K562 (cell line): ENCODE data around the gene SYNRG. TPM values are rescaled to one million over a fixed set of nuclear protein-coding genes. Genes with fewer than 3 reads are reported as not detected.
A peak's percentile ranks its signal among the peaks of the same experiment; 100 is the strongest.

Experiments
- ADNP ChIP-seq: fragments of 200-800 bp; sonication (Bioruptor generic); IDR thresholded peaks from 2 replicates; pipeline ENCODE4 v1.6.1; 2016; ENCODE audit warnings: missing genetic modification characterization, missing compliant biosample characterization
- ARID1B ChIP-seq: fragments of 450-650 bp; IDR thresholded peaks from 2 replicates; pipeline ENCODE4 v1.6.1; 2016; ENCODE audit warnings: antibody characterized with exemption, mild to moderate bottlenecking, inconsistent platforms
- CCAR2 ChIP-seq: fragments of 200-400 bp; formaldehyde crosslinking; IDR thresholded peaks from 2 replicates; pipeline ENCODE4 v1.6.1; 2017; ENCODE audit warnings: mild to moderate bottlenecking, low read depth, low read length
- CEBPG ChIP-seq, 3 experiments: fragments of 200-800 bp in 1 of 3; sonication (Bioruptor generic) in 1 of 3; sonication (generic) in 1 of 3; formaldehyde crosslinking in 1 of 3; IDR thresholded peaks in 2 of 3; conservative IDR thresholded peaks in 1 of 3; 2 replicates each; pipeline versions ENCODE4 v1.6.1 to v1.8.0; 2016 to 2022; ENCODE audit warnings: missing compliant biosample characterization in 2 of 3, missing genetic modification characterization in 2 of 3, mild to moderate bottlenecking in 1 of 3, missing genetic modification reagents in 1 of 3
- CHCHD3 ChIP-seq: fragments of 250-450 bp; sonication (Bioruptor Pico); IDR thresholded peaks from 2 replicates; pipeline ENCODE4 v2.1.2; 2022; ENCODE audit warnings: mild to moderate bottlenecking
- COPS2 ChIP-seq: fragments of 450-650 bp; conservative IDR thresholded peaks from 2 replicates; pipeline ENCODE4 v1.6.1; 2016; ENCODE audit warnings: mild to moderate bottlenecking, moderate library complexity
- CSDE1 ChIP-seq, 2 experiments: fragments of 450-650 bp; IDR thresholded peaks; 2 replicates each; pipeline ENCODE4 v1.6.1; 2016; ENCODE audit warnings: mild to moderate bottlenecking in 1 of 2
- E2F8 ChIP-seq: fragments of 450-650 bp; IDR thresholded peaks from 2 replicates; pipeline ENCODE4 v1.7.1; 2018; ENCODE audit warnings: mild to moderate bottlenecking, low read depth; ENCODE audit not compliant: partially characterized antibody
- ESRRB ChIP-seq: fragments of 250-450 bp; sonication (Bioruptor Pico); IDR thresholded peaks from 2 replicates; pipeline ENCODE4 v1.5.0; 2020; ENCODE audit warnings: mild to moderate bottlenecking, moderate library complexity, borderline replicate concordance
- HNRNPH1 ChIP-seq: fragments of 200-400 bp; formaldehyde crosslinking; optimal IDR thresholded peaks from 2 replicates; pipeline ENCODE3; 2017; ENCODE audit warnings: low read depth, mild to moderate bottlenecking, low read length, moderate library complexity
- HNRNPUL1 ChIP-seq: fragments of 200-400 bp; formaldehyde crosslinking; IDR thresholded peaks from 2 replicates; pipeline ENCODE4 v1.6.1; 2017; ENCODE audit warnings: low read length
- LEF1 ChIP-seq: fragments of 450-650 bp; IDR thresholded peaks from 2 replicates; pipeline ENCODE4 v1.6.1; 2016; ENCODE audit warnings: mild to moderate bottlenecking
- MBD2 ChIP-seq: sonication (generic); IDR thresholded peaks from 2 replicates; pipeline ENCODE4 v1.6.1; 2016; ENCODE audit warnings: low read depth, borderline replicate concordance
- MEF2D ChIP-seq: conservative IDR thresholded peaks from 2 replicates; pipeline ENCODE4 v1.6.1; 2016; ENCODE audit warnings: low read depth, missing genetic modification characterization, missing compliant biosample characterization
- RFX1 ChIP-seq: fragments of 450-650 bp; IDR thresholded peaks from 2 replicates; pipeline ENCODE4 v1.6.1; 2016; ENCODE audit warnings: mild to moderate bottlenecking, moderate library complexity
- SIN3B ChIP-seq: fragments of 450-650 bp; IDR thresholded peaks from 2 replicates; pipeline ENCODE4 v1.6.1; 2017; ENCODE audit warnings: low read depth, mild to moderate bottlenecking, moderate library complexity
- TAF7 ChIP-seq: fragments of 450-650 bp; IDR thresholded peaks from 2 replicates; pipeline ENCODE4 v1.6.1; 2016; ENCODE audit warnings: missing genetic modification characterization, missing compliant biosample characterization
- ZFX ChIP-seq: sonication (generic); formaldehyde crosslinking; IDR thresholded peaks from 2 replicates; pipeline ENCODE4 v1.8.0; 2022; ENCODE audit warnings: mild to moderate bottlenecking, missing genetic modification reagents, moderate library complexity
- ZNF3 ChIP-seq: fragments of 250-450 bp; sonication (Bioruptor Pico); IDR thresholded peaks from 2 replicates; pipeline ENCODE4 v1.5.0; 2021; ENCODE audit warnings: mild to moderate bottlenecking, moderate library complexity
- ZNF384 ChIP-seq: IDR thresholded peaks from 2 replicates; pipeline ENCODE4 v1.6.1; 2012; ENCODE audit warnings: low read depth, low read length, improper control_type of control experiment
- ZNF445 ChIP-seq: fragments of 250-450 bp; sonication (Bioruptor Pico); IDR thresholded peaks from 2 replicates; pipeline ENCODE4 v1.4.0; 2020; ENCODE audit warnings: low read depth, mild to moderate bottlenecking, moderate library complexity
- ZNF764 ChIP-seq: fragments of 250-450 bp; sonication (Bioruptor Pico); IDR thresholded peaks from 2 replicates; pipeline ENCODE4 v1.4.0; 2020; ENCODE audit warnings: low read depth, mild to moderate bottlenecking, moderate library complexity
- ZSCAN29 ChIP-seq: fragments of 450-650 bp; IDR thresholded peaks from 2 replicates; pipeline ENCODE4 v1.6.1; 2017
- polyA plus RNA-seq, 8 experiments: library from polyadenylated mRNA; depleted of rRNA in 4 of 8; stranded (reverse) in 5 of 8; unstranded in 3 of 8; fragments of >200 nt; fragmentation: Nextera tagmentation in 2 of 8; fragmentation: Illumina TruSeq in 1 of 8; extraction: Ambion mirVana in 2 of 8; extraction: Trizol in 1 of 8; gene quantifications; 2 replicates each; pipeline versions ENCODE4 v1.2.1 to v1.2.3, GENCODE V29; 2011 to 2014; ENCODE audit warnings: inconsistent platforms in 1 of 8, missing spikeins in 1 of 8
- total RNA-seq, 7 experiments: library from RNA; depleted of rRNA in 6 of 7; stranded (reverse); fragments of >200 nt in 6 of 7; fragmentation: Illumina TruSeq in 2 of 7; extraction: Trizol in 2 of 7; gene quantifications; 2 replicates each; pipeline versions ENCODE4 v1.2.1 to v1.2.3, GENCODE V29; 2011 to 2021; ENCODE audit warnings: low replicate concordance in 1 of 7
- TF ChIP-seq, protein P1 (sequence below): sonication (generic); formaldehyde crosslinking; IDR thresholded peaks from 2 replicates; pipeline ENCODE4 v1.5.0; 2020; ENCODE audit warnings: missing genetic modification reagents
- TF ChIP-seq, protein P2 (sequence below): fragments of 250-450 bp; sonication (Bioruptor Pico); IDR thresholded peaks from 2 replicates; pipeline ENCODE4 v1.8.0; 2022; ENCODE audit warnings: moderate library complexity, mild to moderate bottlenecking, inconsistent platforms

SYNRG gene
- total and polyA plus RNA-seq, 9 of the 15 experiments (the other 6 are each of a cell fraction or from before 2014, with no cell fraction given) = 2.9 to 28.2 (median 15.1) TPM

- no peak for TF ChIP-seq ZNF764 (CRISPR knock-in tag)
- no peak for TF ChIP-seq MEF2D (tag)
- TF ChIP-seq HNRNPUL1 = no peak
- TF ChIP-seq, protein P1, sequence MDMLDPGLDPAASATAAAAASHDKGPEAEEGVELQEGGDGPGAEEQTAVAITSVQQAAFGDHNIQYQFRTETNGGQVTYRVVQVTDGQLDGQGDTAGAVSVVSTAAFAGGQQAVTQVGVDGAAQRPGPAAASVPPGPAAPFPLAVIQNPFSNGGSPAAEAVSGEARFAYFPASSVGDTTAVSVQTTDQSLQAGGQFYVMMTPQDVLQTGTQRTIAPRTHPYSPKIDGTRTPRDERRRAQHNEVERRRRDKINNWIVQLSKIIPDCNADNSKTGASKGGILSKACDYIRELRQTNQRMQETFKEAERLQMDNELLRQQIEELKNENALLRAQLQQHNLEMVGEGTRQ (CRISPR knock-in tag) = peak; percentile 99
- TF ChIP-seq ZNF445 (CRISPR knock-in tag) = no peak
- peak; percentile 77 for TF ChIP-seq ZFX (CRISPR knock-in tag)
- no peak for TF ChIP-seq CCAR2
- TF ChIP-seq E2F8 = peak; percentile 41
- no peak for TF ChIP-seq HNRNPH1
- no peak for TF ChIP-seq ZSCAN29
- 0 out of 2 replicates have a peak, but pooled peaks have one; percentile 31 for TF ChIP-seq CHCHD3 (CRISPR knock-in tag)
- peak; percentile 43; the same call in 1 of the 2 replicates for TF ChIP-seq SIN3B
- TF ChIP-seq, protein P2, sequence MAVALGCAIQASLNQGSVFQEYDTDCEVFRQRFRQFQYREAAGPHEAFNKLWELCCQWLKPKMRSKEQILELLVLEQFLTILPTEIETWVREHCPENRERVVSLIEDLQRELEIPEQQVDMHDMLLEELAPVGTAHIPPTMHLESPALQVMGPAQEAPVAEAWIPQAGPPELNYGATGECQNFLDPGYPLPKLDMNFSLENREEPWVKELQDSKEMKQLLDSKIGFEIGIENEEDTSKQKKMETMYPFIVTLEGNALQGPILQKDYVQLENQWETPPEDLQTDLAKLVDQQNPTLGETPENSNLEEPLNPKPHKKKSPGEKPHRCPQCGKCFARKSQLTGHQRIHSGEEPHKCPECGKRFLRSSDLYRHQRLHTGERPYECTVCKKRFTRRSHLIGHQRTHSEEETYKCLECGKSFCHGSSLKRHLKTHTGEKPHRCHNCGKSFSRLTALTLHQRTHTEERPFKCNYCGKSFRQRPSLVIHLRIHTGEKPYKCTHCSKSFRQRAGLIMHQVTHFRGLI (CRISPR knock-in tag) = no peak
- TF ChIP-seq COPS2 = no peak
- TF ChIP-seq ARID1B = peak; percentile 52
- no peak for TF ChIP-seq CEBPG (CRISPR knock-in tag; IDR thresholded peaks at IDR 0.05)
- TF ChIP-seq CEBPG (tag; conservative IDR thresholded peaks at IDR 0.05 in 1 of 2, IDR thresholded peaks at IDR 0.05 in 1 of 2) = no peak
- no peak for TF ChIP-seq LEF1
- TF ChIP-seq MBD2 = peak; percentile 59; the same call in 1 of the 2 replicates
- TF ChIP-seq CSDE1 (IDR thresholded peaks at IDR 0.05) = peak in 1 of 2 experiments; percentile 14; a peak in 1 of 4 replicates
- no peak for TF ChIP-seq ESRRB (CRISPR knock-in tag)
- no peak for TF ChIP-seq ADNP (tag)
- no peak for TF ChIP-seq TAF7 (tag)
- TF ChIP-seq ZNF384 = no peak
- no peak for TF ChIP-seq RFX1
- TF ChIP-seq ZNF3 = no peak
Observed at GRCh38 chr17:37609170-37610040, at the start of gene SYNRG (continued).
